K562 (cell line): ENCODE data around the gene FRMD5. TPM values are rescaled to one million over a fixed set of nuclear protein-coding genes. Genes with fewer than 3 reads are reported as not detected.

Source experiments
- ATAC-seq: fragments of 200-7000 bp; cut with Tn5 transposase; 3 replicates; pipeline ENCODE4 v1.9.1; 2020; ENCODE audit warnings: moderate library complexity
- BruUV-seq: library from RNA; stranded (reverse); fragments of 400-500 nt; replicated peaks from 2 replicates; lab custom pipeline; 2021; lab: Mats Ljungman, UMichigan
- CTCF ChIA-PET: fragments of 300-600 bp; formaldehyde crosslinking; extraction: SDS; loops from one replicate; lab custom pipeline; 2021; ENCODE audit warnings: low intra/inter-chr PET ratio; lab: Yijun Ruan, JAX
- POLR2A ChIA-PET: fragments of 300-600, 350-650 bp; sonication (Branson Sonifier 250); formaldehyde crosslinking; extraction: SDS; loops from one replicate; lab custom pipeline; 2021; ENCODE audit warnings: antibody characterized with exemption, inconsistent platforms; lab: Yijun Ruan, JAX
- DNase-seq, 4 experiments: peaks; one replicate each; pipeline versions ENCODE4 v3.0.0 to v3.0.0-alpha.2; 2011 to 2018; ENCODE audit warnings: low spot score in 3 of 4, mixed read lengths in 3 of 4; ENCODE audit errors: extremely low read depth in 1 of 4
- FAIRE-seq: peaks from 2 replicates; lab custom pipeline; 2011; peaks lifted over from hg19 to GRCh38; lab: Jason Lieb, UNC
- H2AFZ ChIP-seq: 2 replicates; pipeline ENCODE4 v1.6.0; 2011; ENCODE audit warnings: low read depth, low read length, control low read depth, inconsistent platforms
- H3K27ac ChIP-seq: fragments of 200-600 bp; 3 replicates; pipeline ENCODE4 v1.8.0; 2011; ENCODE audit warnings: low read depth, mild to moderate bottlenecking, control low read depth, inconsistent platforms, low read length, moderate library complexity, mixed read lengths; ENCODE audit errors: extremely low read depth
- H3K27me3 ChIP-seq, 2 experiments: fragments of 300-600 bp in 1 of 2; 2 replicates in 1 of 2; 3 replicates in 1 of 2; pipeline versions ENCODE4 v1.6.0 to v1.8.0; 2011; ENCODE audit warnings: inconsistent platforms in 2 of 2, low read length in 2 of 2, mild to moderate bottlenecking in 1 of 2, mixed read lengths in 1 of 2, moderate library complexity in 1 of 2; ENCODE audit not compliant: control insufficient read depth in 2 of 2, insufficient read depth in 2 of 2
- H3K36me3 ChIP-seq: fragments of 300-600 bp; 3 replicates; pipeline ENCODE4 v1.8.0; 2011; ENCODE audit warnings: mild to moderate bottlenecking, low read length, inconsistent platforms; ENCODE audit not compliant: control insufficient read depth, insufficient read depth
- H3K4me1 ChIP-seq, 2 experiments: fragments of 200-600 bp in 1 of 2; replicated peaks in 1 of 2; 2 replicates in 1 of 2; 3 replicates in 1 of 2; pipeline versions ENCODE4 v1.5.1 to v1.8.0; 2011; ENCODE audit warnings: inconsistent platforms in 2 of 2, low read length in 2 of 2, mild to moderate bottlenecking in 1 of 2, mixed read lengths in 1 of 2, moderate library complexity in 1 of 2; ENCODE audit not compliant: control insufficient read depth in 2 of 2, insufficient read depth in 2 of 2
- H3K4me2 ChIP-seq: 2 replicates; pipeline ENCODE4 v1.6.1; 2011; ENCODE audit warnings: low read length, control low read depth, inconsistent platforms, mixed read lengths; ENCODE audit not compliant: insufficient read depth
- H3K4me3 ChIP-seq: fragments of 200-600 bp; sonication (generic), shearing (Covaris generic); 2 replicates; pipeline ENCODE4 v1.5.1; 2016; ENCODE audit warnings: control low read depth, inconsistent platforms
- H3K79me2 ChIP-seq: fragments of 200-600 bp; 3 replicates; pipeline ENCODE4 v1.8.0; 2011; ENCODE audit warnings: low read length, inconsistent platforms; ENCODE audit not compliant: control insufficient read depth, insufficient read depth
- H3K9ac ChIP-seq, 2 experiments: 2 replicates each; pipeline versions ENCODE4 v1.6.0 to v1.6.1; 2011; ENCODE audit warnings: low read depth in 2 of 2, low read length in 2 of 2, control low read depth in 1 of 2, inconsistent platforms in 1 of 2, mild to moderate bottlenecking in 1 of 2, mixed read lengths in 1 of 2; ENCODE audit not compliant: insufficient read depth in 1 of 2
- H3K9me1 ChIP-seq: one replicate; pipeline ENCODE4 v1.6.0; 2011; ENCODE audit warnings: inconsistent platforms, mild to moderate bottlenecking, low read length, moderate library complexity; ENCODE audit not compliant: control insufficient read depth, insufficient read depth
- H3K9me3 ChIP-seq: replicated peaks from 2 replicates; pipeline ENCODE4 v1.5.1; 2011; ENCODE audit warnings: low read depth, low read length, inconsistent platforms; ENCODE audit not compliant: control insufficient read depth, insufficient read depth
- H4K20me1 ChIP-seq: replicated peaks from 2 replicates; pipeline ENCODE4 v1.6.1; 2011; ENCODE audit warnings: low read length, inconsistent platforms, mixed read lengths; ENCODE audit not compliant: control insufficient read depth, insufficient read depth
- C11orf30 ChIP-seq: fragments of 450-650 bp; IDR thresholded peaks from 2 replicates; pipeline ENCODE4 v1.6.1; 2016; ENCODE audit warnings: low read depth, mild to moderate bottlenecking
- CBFA2T2 ChIP-seq: fragments of 450-650 bp; conservative IDR thresholded peaks from 2 replicates; pipeline ENCODE4 v1.6.1; 2017; ENCODE audit warnings: mild to moderate bottlenecking
- ELF1 ChIP-seq: fragments of 200-800 bp; sonication (Bioruptor generic); IDR thresholded peaks from 2 replicates; pipeline ENCODE4 v1.6.1; 2016; ENCODE audit warnings: missing genetic modification characterization, missing compliant biosample characterization
- FOXJ2 ChIP-seq: fragments of 200-800 bp; sonication (Bioruptor generic); IDR thresholded peaks from 2 replicates; pipeline ENCODE4 v1.6.1; 2016; ENCODE audit warnings: missing genetic modification characterization, missing compliant biosample characterization
- HDAC6 ChIP-seq: IDR thresholded peaks from 2 replicates; pipeline ENCODE4 v1.6.1; 2012; ENCODE audit warnings: low read depth, mild to moderate bottlenecking, control low read depth, inconsistent platforms, low read length, moderate library complexity
- JUNB ChIP-seq: fragments of 450-650 bp; formaldehyde crosslinking; conservative IDR thresholded peaks from 2 replicates; pipeline ENCODE4 v1.4.0; 2020; ENCODE audit warnings: mild to moderate bottlenecking
- KDM4B ChIP-seq, 2 experiments: fragments of 450-650 bp in 1 of 2; sonication (generic) in 1 of 2; IDR thresholded peaks; 2 replicates each; pipeline ENCODE4 v1.6.1; 2016 to 2017; ENCODE audit warnings: borderline replicate concordance in 2 of 2, antibody characterized with exemption in 1 of 2, low read depth in 1 of 2, mild to moderate bottlenecking in 1 of 2
- MCM2 ChIP-seq: fragments of 450-650 bp; IDR thresholded peaks from 2 replicates; pipeline ENCODE4 v1.6.1; 2017; ENCODE audit warnings: low read depth, mild to moderate bottlenecking
- NFE2 ChIP-seq: IDR thresholded peaks from 2 replicates; pipeline ENCODE4 v1.6.1; 2014; ENCODE audit warnings: antibody characterized with exemption, low read depth
- POLR3G ChIP-seq: IDR thresholded peaks from 2 replicates; pipeline ENCODE4 v1.6.1; 2011; ENCODE audit not compliant: insufficient read length, insufficient replicate concordance; ENCODE audit errors: extremely low read depth
- RFX1 ChIP-seq: fragments of 450-650 bp; IDR thresholded peaks from 2 replicates; pipeline ENCODE4 v1.6.1; 2016; ENCODE audit warnings: mild to moderate bottlenecking, moderate library complexity
- SMARCA5 ChIP-seq: fragments of 450-650 bp; IDR thresholded peaks from 2 replicates; pipeline ENCODE4 v1.6.1; 2016
- SPI1 ChIP-seq: IDR thresholded peaks from 2 replicates; pipeline ENCODE4 v1.6.1; 2011; ENCODE audit warnings: low read depth, low read length, control low read depth, borderline replicate concordance
- TEAD4 ChIP-seq, 2 experiments: sonication (generic) in 1 of 2; formaldehyde crosslinking in 1 of 2; IDR thresholded peaks; 2 replicates each; pipeline versions ENCODE4 v1.6.1 to v1.8.0; 2012 to 2022; ENCODE audit warnings: borderline replicate concordance in 1 of 2, inconsistent platforms in 1 of 2, low read length in 1 of 2, mild to moderate bottlenecking in 1 of 2, missing genetic modification reagents in 1 of 2
- ZBTB17 ChIP-seq: fragments of 450-650 bp; formaldehyde crosslinking; IDR thresholded peaks from 2 replicates; pipeline ENCODE4 v1.4.0; 2020; ENCODE audit warnings: mild to moderate bottlenecking
- ZFX ChIP-seq: sonication (generic); formaldehyde crosslinking; IDR thresholded peaks from 2 replicates; pipeline ENCODE4 v1.8.0; 2022; ENCODE audit warnings: mild to moderate bottlenecking, missing genetic modification reagents, moderate library complexity
- ZNF23 ChIP-seq: fragments of 250-450 bp; sonication (Bioruptor Pico); IDR thresholded peaks from 2 replicates; pipeline ENCODE4 v1.4.0; 2020; ENCODE audit warnings: mild to moderate bottlenecking
- ZNF75A ChIP-seq: fragments of 450-650 bp; formaldehyde crosslinking; IDR thresholded peaks from 2 replicates; pipeline ENCODE4 v1.4.0; 2020; ENCODE audit warnings: mild to moderate bottlenecking
- WGBS: fragments of 100-300 bp; shearing (Covaris generic); methylation state at CpG from one replicate; pipeline ENCODE4 v1.1.6; 2016; ENCODE audit warnings: low coverage, mixed read lengths; ENCODE audit not compliant: insufficient coverage; ENCODE audit errors: missing lambda C conversion rate; 5-methylcytosine and 5-hydroxymethylcytosine counted together
- in situ Hi-C: fragments of 300-500 bp; cut with MboI; formaldehyde crosslinking; loops from 4 replicates; pipeline ENCODE4 v1.15.0; 2018; ENCODE audit warnings: inconsistent platforms, mixed read lengths
- intact Hi-C: fragments of 100-400 bp; cut with micrococcal nuclease; formaldehyde crosslinking; loops from 2 replicates; pipeline ENCODE4 v1.14.2; 2022
- polyA plus RNA-seq, 8 experiments: library from polyadenylated mRNA; depleted of rRNA in 4 of 8; stranded (reverse) in 5 of 8; unstranded in 3 of 8; fragments of >200 nt; fragmentation: Nextera tagmentation in 2 of 8; fragmentation: Illumina TruSeq in 1 of 8; extraction: Ambion mirVana in 2 of 8; extraction: Trizol in 1 of 8; gene quantifications; 2 replicates each; pipeline versions ENCODE4 v1.2.1 to v1.2.3, GENCODE V29; 2011 to 2014; ENCODE audit warnings: inconsistent platforms in 1 of 8, missing spikeins in 1 of 8
- total RNA-seq, 7 experiments: library from RNA; depleted of rRNA in 6 of 7; stranded (reverse); fragments of >200 nt in 6 of 7; fragmentation: Illumina TruSeq in 2 of 7; extraction: Trizol in 2 of 7; gene quantifications; 2 replicates each; pipeline versions ENCODE4 v1.2.1 to v1.2.3, GENCODE V29; 2011 to 2021; ENCODE audit warnings: low replicate concordance in 1 of 7
- TF ChIP-seq, protein P1 (sequence below): sonication (generic); formaldehyde crosslinking; IDR thresholded peaks from 2 replicates; pipeline ENCODE4 v1.8.1; 2023; ENCODE audit warnings: mild to moderate bottlenecking, missing genetic modification reagents
- TF ChIP-seq, protein P2 (sequence below), 2 experiments: fragments of 150-350 bp in 1 of 2; IDR thresholded peaks; 2 replicates each; pipeline ENCODE4 v1.6.1; 2012 to 2016; ENCODE audit warnings: low read depth in 2 of 2, low read length in 2 of 2, mild to moderate bottlenecking in 1 of 2, moderate library complexity in 1 of 2

FRMD5 gene
- total and polyA plus RNA-seq, 9 of the 15 experiments (the other 6 are each of a cell fraction or from before 2014, with no cell fraction given): 0.13 to 0.38 TPM; not detected in 7

DNA sequence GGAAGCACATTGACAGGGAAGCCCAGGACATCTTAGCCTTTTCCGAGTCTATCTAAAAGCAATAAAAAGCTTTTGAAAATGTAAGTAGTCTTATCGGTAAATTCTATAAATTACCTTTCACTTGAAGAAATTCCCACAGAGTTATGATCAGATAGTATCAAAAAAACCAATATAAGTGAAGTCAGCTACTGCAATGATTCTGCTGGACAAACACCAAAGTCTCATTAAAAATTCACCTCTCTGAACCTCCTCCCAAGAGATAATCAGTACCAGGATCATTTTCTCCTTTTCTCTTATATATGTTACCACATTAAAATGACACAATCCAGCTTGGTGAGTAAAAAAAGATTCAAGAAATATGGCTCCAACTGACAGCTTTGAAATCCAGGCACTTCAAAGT, 69.2 kb downstream of the FRMD5 start:
- no TSS peak for BruUV-seq
- Histone ChIP-seq H3K4me3 (no peak overlapping the region), H3K27ac (no peak overlapping the region), H3K79me2 (no peaks in the 10 kb centered on the region), H4K20me1 (no peaks in the 10 kb centered on the region), H3K9ac (no peak overlapping the region), H3K27me3 (peaks cover 2 to 15% of the 10 kb centered on the region in 2 experiments; a peak in 2 of 5 replicates), H3K36me3 (no peaks in the 10 kb centered on the region), H2AFZ (no peak overlapping the region), H3K4me1 (no peaks in the 10 kb centered on the region), H3K9me1 (no peaks in the 10 kb centered on the region), H3K4me2 (no peak overlapping the region), H3K9me3 (no peaks in the 10 kb centered on the region)
- in situ Hi-C loops (no loop called here), intact Hi-C loops (no loop called here)
- TF ChIP-seq C11orf30 (no peak), JUNB (CRISPR knock-in tag) (no peak), NFE2 (no peak), ZBTB17 (CRISPR knock-in tag) (no peak), KDM4B (IDR thresholded peaks at IDR 0.05; ENCODE audit: borderline replicate concordance in 2 of 2, low read depth in 1 of 2) (no peak), SMARCA5 (no peak), POLR3G (no peak), RFX1 (no peak), ZFX (CRISPR knock-in tag) (no peak), HDAC6 (no peak), ZNF23 (CRISPR knock-in tag) (no peak), FOXJ2 (no peak), ELF1 (no peak), CBFA2T2 (no peak), ZNF75A (CRISPR knock-in tag) (no peak), TEAD4 (IDR thresholded peaks at IDR 0.05; ENCODE audit: low read length) (no peak), TEAD4 (CRISPR knock-in tag; IDR thresholded peaks at IDR 0.05; ENCODE audit: borderline replicate concordance) (no peak), SPI1 (no peak), MCM2 (no peak)
- TF ChIP-seq, protein P1, sequence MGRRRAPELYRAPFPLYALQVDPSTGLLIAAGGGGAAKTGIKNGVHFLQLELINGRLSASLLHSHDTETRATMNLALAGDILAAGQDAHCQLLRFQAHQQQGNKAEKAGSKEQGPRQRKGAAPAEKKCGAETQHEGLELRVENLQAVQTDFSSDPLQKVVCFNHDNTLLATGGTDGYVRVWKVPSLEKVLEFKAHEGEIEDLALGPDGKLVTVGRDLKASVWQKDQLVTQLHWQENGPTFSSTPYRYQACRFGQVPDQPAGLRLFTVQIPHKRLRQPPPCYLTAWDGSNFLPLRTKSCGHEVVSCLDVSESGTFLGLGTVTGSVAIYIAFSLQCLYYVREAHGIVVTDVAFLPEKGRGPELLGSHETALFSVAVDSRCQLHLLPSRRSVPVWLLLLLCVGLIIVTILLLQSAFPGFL (CRISPR knock-in tag): no peak
- TF ChIP-seq, protein P2, sequence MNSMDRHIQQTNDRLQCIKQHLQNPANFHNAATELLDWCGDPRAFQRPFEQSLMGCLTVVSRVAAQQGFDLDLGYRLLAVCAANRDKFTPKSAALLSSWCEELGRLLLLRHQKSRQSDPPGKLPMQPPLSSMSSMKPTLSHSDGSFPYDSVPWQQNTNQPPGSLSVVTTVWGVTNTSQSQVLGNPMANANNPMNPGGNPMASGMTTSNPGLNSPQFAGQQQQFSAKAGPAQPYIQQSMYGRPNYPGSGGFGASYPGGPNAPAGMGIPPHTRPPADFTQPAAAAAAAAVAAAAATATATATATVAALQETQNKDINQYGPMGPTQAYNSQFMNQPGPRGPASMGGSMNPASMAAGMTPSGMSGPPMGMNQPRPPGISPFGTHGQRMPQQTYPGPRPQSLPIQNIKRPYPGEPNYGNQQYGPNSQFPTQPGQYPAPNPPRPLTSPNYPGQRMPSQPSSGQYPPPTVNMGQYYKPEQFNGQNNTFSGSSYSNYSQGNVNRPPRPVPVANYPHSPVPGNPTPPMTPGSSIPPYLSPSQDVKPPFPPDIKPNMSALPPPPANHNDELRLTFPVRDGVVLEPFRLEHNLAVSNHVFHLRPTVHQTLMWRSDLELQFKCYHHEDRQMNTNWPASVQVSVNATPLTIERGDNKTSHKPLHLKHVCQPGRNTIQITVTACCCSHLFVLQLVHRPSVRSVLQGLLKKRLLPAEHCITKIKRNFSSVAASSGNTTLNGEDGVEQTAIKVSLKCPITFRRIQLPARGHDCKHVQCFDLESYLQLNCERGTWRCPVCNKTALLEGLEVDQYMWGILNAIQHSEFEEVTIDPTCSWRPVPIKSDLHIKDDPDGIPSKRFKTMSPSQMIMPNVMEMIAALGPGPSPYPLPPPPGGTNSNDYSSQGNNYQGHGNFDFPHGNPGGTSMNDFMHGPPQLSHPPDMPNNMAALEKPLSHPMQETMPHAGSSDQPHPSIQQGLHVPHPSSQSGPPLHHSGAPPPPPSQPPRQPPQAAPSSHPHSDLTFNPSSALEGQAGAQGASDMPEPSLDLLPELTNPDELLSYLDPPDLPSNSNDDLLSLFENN (IDR thresholded peaks at IDR 0.05; ENCODE audit: low read depth in 2 of 2, low read length in 2 of 2): no peak
- 0% methylated on average over 2 of the region's 2 CpGs for WGBS
- ChIA-PET POLR2A (interaction anchor here (1.1 kb wide), 1 partner anchor 17 kb away, joined by 3 read pairs; no protein-coding TSS in a partner anchor), CTCF (no interaction called here)
- no peak for ATAC-seq
- no peak for DNase-seq
- FAIRE-seq: no peak
